Renal pelvis (tissue), 4 donors: ENCODE results near the gene KMT2E. TPM values are rescaled to one million over a fixed set of nuclear protein-coding genes. Genes with fewer than 3 reads are reported as not detected.

Experiments used
- DNase-seq: peaks from one replicate; pipeline ENCODE4 v3.0.0-alpha.2; 2013
- polyA plus RNA-seq, 3 donors: library from polyadenylated mRNA; unstranded; fragments of 120-200 nt; gene quantifications; one replicate each; pipeline ENCODE4 v1.2.1, GENCODE V29; 2013; ENCODE audit not compliant: insufficient read length in 3 of 3

KMT2E gene
- polyA plus RNA-seq, 3 donors: 64.0 to 83.8 (median 69.9) TPM

DNA sequence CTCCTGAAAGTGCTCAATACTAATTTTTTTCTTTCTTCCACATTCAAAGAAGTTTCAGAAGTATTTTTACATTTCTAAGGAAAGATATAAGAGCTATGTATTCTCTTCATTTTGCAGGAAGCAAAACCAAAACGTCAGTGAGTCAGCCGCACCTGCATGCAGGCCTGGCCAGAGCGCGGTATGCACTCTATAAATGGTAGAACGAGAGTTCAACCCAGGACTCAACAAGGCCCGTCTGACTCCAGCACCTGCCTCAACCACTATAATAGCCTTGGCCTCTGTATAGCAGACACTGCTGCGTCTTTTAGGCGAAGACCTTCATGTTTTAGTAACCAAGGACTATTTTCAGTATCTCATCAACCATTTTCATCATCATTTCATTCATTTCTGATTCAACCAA, 113.2 kb downstream of the KMT2E start:
- no peak for DNase-seq

DNA sequence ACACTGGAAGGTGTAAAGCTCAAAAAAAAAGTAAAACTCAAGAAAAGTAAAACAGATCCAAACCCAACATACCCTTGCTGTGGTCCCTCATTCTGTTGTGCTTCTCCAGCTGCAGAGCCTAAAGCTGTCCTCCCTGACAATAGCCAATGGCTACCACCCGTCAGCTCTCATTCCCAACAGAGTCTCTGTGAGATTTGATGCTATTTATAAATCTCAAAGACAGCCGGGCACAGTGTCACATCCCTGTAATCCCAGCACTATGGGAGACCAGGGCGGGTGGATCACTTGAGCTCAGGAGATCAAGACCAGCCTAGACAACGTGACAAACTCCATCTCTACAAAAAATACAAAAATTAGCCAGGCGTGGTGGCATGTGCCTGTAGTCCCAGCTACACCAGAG, 116.0 kb downstream of the KMT2E start:
- DNase-seq: no peak

DNA sequence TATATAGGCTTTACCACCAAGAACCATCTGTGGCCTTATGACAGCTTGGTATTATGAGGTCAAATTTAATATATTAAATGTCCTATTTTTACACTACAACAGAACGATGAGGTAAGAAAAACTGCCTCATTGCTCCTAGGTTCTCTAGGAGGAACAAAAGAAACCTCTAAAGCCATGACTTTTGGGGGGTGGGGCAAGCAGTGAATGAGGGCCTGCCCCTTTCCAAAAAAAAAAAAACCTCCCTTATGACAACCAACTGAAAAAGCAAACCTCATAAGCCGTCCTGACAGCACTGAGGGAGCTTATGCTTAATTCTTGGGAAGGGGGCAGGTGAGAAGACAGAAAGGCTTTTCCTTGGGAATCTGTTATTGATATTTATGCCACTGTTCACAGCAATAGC, 116.6 kb downstream of the KMT2E start:
- no peak for DNase-seq

DNA sequence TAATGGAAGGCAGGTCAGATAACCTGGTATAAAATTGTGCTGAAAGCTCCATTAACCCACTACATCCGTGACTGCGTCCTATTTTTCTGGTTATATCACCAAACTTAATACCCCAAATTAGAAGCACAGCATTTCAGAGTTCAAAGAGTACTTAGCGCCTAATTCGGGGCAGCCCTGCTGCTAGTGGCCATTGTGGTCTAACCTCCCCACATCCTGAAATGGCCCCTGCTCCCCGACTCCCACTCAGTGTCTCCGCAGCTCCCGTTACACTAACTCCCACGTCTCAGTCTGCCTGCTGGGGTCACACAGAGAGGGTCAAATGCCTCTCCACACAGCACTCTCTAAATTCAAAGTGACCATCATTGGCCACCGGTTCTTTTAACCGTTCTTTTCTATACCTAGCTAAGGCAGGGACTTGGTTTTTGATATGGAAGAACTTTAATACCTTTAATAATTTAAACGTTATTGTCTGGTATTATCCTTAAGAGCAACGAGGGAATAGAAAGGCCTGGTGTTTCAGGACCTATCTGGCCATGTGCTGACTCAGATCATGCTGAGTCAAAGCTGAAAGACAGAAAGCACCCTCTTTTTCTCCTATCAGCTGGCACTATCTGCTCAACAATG, 117.1 kb downstream of the KMT2E start:
- DNase-seq: peak; percentile 24

GRCh38 chr7:105131890-105132289, 117.9 kb downstream of the KMT2E start:
- peak; percentile 11 for DNase-seq

- DNase-seq: no peak
These were observed 118.3 kb downstream of the KMT2E start for GRCh38 chr7:105132335-105132734.

GRCh38 chr7:105132835-105133234, 118.8 kb downstream of the KMT2E start:
- no peak for DNase-seq

DNA sequence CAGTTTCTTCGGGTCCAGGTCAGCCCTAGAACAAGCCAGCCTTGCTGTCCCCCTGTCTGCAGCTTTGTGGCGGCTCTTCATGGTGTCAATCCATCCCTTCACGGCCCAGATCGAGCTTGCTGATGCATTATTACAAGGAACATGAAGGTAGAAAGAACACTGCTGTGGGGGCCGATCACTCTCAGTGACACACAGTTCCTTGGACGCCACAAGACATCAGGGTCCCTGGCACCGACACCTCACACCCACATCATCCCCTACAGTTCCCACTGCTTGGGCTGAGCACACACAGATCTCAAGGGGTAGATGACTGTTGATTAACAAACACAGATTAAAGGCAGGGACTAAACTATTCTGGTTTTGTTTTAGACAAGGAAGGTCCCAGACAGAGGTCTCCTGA, 119.4 kb downstream of the KMT2E start:
- DNase-seq: no peak

GRCh38 chr7:105133986-105134655, 120.1 kb downstream of the KMT2E start:
- no peak for DNase-seq

DNA sequence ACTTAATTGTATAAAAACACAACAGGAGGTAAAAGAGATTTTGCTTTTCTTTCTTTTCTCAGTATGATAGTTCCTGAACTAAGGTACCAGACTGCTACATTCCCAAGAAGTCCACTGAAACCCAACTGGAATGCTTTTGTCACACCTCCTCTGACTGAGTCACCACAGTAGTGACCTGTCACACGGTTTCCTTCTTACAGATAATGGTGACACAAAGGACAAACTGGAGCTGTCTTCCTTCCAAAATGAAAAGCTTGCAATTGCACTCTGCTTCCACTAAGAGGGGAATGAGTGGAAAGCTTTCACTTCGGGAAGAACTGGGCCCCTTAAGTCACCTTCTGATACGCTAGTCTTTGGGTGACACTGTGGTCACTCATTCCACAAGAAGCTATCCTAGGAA, 122.2 kb downstream of the KMT2E start:
- no peak for DNase-seq

DNA sequence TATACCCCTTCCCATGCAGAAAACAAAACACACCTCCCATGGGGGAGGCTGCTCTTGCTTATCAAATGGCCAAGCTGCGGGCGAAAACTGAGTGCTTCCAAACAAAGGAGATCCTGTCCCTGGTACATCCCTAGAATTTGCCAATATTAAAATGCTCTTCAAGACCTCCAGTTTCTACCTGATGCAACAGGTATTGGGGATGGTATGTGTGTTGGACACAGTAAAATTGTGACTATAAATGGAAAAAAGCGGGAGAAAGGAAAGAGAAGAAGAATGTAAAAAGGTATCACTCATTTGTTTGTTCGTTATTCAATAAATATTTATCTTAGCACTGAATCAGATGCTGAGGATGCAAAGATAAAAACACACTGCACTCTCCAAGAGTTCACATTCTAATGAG, 123.9 kb downstream of the KMT2E start:
- DNase-seq: no peak

DNA sequence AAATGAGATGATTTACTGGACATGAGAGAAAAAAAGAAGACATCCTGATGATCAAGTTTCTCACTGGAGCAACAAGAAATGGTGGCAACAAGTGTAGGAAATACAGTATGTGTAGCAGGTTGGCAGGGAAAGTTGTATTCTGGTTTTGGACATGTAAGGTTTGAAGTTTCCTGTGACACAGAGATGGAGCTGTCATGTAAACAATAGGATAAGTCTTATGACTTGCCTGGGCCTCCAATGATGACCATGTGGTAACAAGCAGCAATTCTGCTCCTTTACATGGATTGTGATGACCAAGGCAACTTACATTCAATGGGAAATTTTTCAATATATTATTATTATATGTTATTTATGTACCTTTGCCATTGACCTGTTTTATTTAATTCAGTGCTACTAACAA, 125.4 kb downstream of the KMT2E start:
- DNase-seq: no peak

DNA sequence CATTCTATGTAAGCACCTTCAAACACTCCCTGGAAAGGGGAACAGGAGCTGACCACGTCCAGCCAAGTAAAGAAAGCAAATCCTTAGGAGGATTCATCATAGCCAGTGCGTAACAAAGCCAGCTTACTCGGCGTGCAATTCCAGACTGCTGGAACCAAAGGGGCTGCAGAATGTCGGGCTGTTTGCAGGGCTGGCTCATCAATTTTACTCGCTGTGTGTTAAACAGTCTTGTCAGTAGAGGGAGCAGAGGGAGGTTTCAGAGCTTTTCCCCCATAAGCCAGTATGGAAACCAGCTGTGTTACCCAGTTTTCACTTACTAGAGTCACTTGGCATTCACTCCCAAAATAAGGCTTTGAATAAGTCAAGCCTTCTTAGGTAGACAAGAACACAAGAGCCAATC, 127.1 kb downstream of the KMT2E start:
- peak; percentile 27 for DNase-seq

DNA sequence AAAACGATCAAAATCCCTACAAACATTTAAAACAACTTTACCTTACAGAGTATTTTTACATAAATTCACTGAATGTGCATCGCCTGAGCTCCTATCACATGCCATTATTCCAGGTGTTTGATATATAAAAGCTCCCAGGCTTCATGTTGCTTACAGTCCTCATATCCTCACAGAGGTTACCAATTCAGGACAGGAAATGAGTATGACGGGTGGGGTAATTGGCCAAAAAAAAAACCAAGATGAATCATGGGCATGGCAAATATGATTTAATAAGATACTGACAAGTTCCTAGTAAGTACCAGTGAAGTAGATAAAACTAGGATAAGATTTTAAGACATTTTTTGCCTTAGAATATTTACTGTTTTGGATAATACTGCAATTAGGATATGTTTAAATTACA, 135.8 kb downstream of the KMT2E start:
- no peak for DNase-seq

DNA sequence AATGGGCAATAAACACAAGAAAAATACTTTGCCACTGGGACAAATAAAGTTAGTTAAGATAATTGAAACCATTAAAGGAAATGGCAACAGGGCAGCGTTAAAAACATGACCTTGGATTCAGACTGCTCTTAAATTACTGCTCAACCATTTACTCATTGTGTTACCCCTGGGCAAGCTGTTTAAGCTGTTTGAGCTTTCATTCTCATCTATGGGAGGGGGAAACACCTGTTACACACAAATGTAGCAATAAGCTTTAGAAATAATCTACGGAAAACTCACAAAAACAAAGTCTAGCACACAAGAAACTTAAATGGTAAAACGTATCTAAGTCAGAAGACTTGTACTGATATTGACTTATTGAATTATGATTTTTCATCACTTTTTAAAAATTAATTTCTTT, 137.1 kb downstream of the KMT2E start:
- DNase-seq: no peak

GRCh38 chr7:105153531-105153930, 139.5 kb downstream of the KMT2E start:
- DNase-seq: no peak

GRCh38 chr7:105154084-105154483, 140.1 kb downstream of the KMT2E start:
- no peak for DNase-seq

DNA sequence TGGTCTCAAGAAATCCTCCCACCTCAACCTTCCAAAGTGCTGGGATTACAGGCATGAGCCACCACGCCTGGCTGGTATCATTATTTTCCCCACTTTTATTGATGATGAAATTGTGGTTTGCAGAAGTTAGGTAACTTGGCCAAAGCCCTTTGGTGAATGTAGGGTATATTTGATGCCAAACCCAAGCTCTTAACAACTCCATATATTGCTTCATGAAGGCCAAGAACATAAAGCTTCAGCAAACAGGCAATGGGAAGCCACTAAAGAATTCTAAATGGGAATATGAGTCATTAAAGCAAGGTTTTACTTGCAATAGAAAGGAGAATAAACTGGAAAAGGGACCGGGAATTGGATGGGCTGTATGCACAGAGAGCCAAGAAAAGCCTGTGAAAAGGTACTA, 142.7 kb downstream of the KMT2E start:
- DNase-seq: no peak

- no peak for DNase-seq
These were observed 143.3 kb downstream of the KMT2E start for GRCh38 chr7:105157278-105157677.

DNA sequence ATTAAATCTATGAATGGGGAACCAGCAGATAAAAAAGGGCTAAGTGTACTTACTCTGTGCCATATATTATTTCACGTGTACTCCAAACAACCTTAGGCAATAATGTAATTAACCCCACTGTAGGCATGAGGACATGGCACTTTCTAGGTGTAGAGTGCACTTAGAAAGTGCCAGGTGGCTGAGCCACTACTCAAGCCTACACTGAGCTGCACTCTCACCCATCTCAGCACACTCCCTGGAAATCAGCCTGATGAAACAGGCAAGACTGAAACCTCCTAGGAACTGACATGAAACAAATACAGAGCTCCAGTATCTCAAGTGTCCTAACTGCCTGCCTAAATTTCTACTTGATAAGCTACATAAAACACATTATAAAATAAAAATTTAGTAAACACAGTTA, 147.4 kb downstream of the KMT2E start:
- DNase-seq: no peak
